Activated T-cell treated with anti-CD3 and anti-CD28 coated beads, Interleukin-2, amount 50 U/mL, for 1 hour (primary cell): Measurements from ENCODE around the gene NMT1.

Source experiments
- DNase-seq: peaks from one replicate; pipeline ENCODE4 v3.0.0-alpha.2; 2020

Gene NMT1

DNA sequence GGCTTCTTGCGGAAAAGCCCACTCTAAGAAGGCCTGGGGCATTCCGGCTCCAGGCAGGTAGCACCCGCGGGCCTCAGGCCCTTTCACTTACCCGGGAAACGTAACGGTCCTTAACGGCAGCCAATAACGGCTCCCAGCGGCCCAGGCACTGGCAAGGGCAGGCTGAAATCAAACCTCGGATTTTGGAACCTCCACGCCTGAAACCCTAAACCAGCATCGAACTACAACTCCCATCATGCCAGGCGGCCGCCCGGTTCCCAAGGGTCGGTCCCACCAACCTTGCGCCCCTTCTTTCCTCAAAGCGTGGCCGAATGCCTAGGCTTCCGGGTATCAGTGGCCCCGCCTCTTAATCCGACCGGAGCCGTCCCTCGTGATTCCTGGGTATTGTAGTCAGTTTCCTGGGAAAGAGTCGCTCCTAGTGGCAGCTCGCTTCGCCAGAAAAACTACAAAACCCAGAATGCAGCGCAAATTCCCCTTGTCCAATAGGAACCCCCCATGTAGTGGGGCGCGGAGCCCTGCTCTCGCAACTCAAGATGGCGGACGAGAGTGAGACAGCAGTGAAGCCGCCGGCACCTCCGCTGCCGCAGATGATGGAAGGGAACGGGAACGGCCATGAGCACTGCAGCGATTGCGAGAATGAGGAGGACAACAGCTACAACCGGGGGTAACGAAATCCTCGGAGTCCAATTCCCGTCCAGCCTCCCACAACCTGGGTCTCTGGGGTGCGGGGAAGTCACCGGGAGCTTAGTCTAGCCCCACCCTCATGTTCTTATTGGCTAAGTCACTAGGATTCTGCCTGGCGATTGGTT, at the start of gene NMT1:
TSS of gene NMT1 (plus strand) at position 521 of the 809 bp plus-strand sequence. CDS start at position 534, 13 bp downstream.
- DNase-seq = peak; percentile 92

DNA sequence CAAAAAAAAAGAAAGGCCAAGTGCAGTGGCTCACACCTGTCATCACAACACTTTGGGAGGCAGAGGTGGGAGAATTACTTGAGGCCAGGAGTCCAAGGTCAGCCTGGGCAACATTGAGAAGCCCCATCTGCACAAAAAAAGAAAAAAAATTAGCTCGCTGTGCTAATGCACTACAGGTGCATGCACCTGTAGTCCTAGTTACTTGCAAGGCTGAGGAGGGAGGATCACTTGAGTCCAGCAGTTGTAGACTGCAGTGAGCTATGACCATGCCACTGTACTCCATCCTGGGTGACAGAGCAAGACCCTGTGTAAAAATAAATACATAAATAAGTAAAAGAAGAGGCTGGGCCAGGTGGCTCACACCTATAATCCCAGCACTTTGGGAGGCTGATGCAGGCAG, 49.4 kb upstream of the NMT1 start:
- no peak for DNase-seq

DNA sequence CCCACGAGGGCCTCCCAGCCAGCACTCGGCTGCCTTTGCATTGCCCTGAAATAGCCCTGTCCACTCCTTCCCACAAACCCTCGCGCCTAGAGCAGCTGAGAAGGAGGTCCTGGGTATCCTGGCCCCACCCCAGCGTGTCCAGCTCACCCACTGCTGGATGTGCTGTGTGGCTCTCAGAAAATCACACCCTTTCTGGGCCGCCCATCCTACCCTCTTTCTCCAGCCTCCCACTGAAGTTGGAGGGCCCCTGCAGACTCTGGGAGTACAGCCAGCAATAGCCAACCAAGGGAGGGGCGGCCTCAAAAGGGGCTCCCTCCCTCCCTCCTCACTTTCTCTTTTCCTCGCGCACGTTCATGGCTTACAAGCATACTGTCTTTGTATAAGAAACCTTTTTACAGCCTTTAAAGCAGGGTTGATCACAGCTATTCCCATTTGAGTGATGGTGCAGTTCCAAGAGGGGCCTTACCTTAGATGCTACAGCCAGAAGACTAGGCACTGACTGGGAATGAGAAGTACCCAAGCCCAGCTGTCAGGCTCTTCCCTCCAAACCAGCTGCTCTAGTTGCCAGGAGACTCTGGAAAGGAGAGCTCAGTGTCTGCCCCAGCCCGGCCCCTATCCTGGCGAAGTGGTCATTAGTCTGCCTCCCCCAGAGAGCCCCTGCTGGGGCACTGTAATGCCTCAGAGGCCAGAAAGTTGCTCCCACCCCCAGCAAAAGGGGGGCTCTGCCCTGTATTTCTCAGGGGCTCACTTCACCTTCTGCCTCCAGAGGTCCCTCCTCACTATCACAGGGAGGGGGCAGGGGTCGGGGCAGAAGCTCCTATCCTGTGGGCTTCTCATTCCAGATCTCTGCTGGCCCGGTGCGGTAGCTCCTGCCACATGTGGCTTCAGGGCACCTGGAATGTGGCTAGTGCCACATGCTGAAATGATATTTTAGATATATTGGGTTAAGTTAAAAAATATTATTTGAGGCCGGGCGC, 47.8 kb upstream of the NMT1 start:
- no peak for DNase-seq

DNA sequence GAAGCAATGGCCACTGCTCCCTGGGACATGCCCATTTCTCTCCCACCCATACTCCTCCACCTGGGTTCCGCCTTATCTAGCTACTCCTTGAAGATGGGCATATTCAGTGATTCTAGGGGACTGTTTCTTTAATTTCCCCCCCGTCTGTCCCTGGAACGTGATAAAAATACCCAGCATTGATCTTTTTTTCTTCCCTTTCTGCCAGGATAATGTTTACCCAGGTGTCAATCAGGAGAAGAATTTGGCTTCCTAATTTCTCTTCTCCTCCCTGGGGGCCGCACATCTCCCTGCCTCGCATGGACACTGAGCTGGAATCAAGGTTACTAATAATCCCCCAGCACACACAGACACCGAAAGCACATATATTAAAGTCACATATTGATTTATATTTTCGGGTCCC, 44.9 kb upstream of the NMT1 start:
- no peak for DNase-seq

DNA sequence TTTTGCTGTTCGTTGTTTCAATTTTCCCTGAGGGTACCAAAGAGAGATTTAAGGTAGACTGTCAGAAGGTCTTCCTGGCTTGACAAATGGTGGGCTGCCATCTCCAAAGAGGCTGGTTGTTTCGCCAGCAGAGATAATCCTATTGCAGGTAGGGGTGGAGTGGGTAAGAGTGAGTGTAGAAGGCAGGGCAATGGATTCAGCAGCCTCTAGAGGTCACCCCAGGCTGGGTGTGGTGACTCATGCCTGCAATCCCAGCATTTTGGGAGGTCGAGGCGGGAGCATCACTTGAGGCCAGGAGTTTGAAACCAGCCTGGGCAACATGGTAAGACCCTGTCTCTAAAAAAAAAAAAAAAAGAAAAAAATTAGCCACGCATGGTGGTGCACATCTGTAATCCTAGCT, 44.3 kb upstream of the NMT1 start:
- no peak for DNase-seq

DNA sequence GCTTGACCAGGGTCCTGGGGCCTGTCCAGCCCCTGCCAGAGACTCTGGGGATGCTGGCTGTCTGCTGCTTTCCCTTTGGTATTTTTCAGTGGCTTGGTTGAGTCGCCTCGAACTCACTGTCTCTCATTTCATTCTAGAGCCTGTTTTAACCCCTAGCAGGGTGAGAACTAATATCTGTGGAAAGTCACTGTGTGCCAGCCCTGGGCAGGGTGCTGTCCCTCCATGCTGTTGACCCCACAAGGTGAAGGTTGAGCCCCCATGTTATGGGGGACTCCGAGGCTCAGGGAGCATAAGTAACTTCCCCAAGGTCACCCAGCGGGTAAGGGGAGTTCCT, 42.6 kb upstream of the NMT1 start:
- DNase-seq = no peak

DNA sequence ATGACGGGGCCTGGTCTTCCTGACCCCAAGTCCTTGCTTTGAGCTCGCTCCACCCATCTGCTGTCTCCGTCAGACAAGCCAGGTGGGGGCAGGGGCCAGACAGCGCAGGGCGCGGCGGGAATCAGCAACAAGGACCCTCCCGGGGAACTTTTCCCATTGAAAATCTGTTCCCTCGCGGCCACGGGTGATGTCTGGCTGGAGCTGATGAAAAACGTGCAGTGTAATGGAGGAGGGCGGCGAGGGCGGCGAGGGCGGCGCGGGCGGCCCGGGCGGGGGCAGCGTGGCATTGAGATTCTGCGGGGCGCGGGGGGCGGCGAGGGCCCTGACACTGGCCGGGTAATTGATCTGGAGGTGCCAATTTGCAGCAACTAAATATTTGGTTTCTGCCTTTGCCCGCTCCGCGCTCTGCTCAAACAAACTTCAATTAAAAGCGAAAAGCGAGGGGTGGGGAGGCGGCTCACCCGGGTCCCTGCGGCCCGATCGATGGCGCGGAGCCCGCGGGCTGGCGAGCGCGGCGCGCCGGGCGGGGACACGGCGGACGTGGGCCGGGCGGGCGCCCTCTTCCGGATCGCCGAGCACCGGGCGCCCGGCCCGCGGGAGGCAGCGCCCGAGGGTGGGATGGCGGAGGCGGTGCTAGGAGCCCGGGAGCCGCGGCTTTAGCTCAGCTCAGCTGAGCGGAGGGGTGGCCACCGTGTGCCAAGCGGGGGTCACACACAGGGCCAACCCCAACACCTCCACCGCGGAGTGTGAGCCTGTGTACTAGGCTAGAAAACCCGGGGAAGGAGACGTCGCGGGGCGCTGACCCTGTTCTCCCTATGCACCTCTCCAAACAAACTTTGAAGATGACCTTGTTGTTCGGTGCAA, 42.0 kb upstream of the NMT1 start:
- peak; percentile 57 for DNase-seq

DNA sequence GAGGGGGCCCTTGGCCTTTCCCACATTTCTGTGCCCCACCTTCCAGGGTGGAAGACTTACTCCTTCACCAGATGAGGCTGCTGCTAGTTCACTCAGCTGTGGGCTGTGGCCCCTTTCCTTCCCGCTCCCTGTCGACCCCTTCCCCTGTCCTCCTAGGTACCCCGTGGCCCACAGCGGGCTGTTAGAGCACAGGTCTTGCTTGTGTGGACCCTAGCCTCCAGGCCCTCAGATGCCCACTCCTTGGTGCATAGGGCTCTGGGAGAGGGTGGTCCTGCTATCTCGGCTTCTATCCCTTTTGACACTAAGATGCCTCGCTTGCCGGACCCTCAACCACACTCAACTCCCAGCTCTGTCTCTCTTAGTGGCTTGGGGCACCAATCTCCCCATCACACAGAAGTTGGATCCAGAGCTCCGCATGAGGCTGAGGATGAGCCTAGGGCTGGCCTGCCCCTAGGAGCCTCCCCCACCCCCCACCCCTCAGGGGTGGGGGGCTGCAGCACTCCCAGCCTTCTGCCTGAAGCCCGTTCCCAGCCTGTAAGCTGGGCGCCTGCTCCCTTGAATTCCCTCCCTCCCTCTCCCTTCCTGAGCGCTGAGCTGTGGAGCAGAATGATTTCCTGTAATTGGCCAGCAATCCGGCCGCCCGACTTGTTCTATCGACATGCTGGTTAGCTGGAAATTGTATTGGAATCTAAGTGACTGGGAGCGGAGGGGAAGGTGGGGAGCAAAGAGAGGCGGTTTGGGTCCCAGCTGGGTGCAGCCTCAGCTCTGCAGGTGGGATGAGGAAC, 40.6 kb upstream of the NMT1 start:
- DNase-seq = peak; percentile 22

DNA sequence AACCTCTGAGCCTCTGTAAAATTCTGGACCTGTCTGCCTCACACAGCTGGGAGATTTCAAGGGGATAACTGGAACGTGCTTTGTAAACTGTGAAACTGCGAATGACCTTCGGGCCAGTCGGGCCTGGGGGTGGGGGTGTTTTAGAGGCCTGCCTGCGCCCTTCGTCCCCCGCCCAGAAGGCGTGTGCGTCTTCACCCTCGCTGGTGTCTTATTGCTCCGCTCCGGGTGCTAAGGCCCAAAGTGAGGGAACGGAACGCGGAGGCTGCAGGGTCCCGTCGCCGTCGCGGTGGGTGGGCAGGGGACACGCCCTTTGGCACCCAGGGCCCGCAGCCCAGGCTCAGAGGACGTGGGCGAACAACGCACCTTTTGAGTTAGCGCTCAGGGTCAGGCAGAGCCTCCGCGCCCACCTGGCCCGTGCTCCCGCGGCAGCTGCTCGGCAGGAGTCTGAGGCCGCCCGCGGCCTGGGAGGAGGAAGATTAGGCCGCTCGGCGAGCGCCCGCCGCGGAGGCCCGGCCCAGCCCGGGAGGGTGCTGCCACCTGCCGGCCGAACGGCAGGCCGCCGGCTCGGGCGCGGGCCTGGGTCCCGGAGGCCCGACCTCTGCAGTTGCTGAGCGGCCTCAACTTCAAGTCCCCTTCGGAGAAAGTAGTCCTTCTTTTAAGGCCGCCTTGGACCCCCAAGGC, 39.4 kb upstream of the NMT1 start:
- peak; percentile 80 for DNase-seq

DNA sequence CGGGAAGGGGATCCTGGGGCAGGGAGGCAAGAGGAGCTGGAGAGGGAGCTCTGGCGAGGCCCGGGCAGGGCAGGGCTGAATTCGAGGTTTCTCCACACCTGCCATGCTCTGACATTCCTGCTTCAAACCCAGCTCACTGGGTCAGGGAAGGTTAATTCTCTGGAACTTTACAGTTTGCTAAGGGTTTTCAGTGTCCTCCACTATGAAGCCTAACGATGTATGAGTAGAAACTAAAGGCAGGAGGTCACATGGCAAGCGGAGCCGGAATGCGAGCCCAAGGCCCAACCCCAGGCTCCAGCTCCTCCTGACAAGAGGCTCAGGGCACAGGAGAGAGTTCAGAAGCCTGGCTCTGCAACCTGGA, 38.8 kb upstream of the NMT1 start:
- DNase-seq = no peak

DNA sequence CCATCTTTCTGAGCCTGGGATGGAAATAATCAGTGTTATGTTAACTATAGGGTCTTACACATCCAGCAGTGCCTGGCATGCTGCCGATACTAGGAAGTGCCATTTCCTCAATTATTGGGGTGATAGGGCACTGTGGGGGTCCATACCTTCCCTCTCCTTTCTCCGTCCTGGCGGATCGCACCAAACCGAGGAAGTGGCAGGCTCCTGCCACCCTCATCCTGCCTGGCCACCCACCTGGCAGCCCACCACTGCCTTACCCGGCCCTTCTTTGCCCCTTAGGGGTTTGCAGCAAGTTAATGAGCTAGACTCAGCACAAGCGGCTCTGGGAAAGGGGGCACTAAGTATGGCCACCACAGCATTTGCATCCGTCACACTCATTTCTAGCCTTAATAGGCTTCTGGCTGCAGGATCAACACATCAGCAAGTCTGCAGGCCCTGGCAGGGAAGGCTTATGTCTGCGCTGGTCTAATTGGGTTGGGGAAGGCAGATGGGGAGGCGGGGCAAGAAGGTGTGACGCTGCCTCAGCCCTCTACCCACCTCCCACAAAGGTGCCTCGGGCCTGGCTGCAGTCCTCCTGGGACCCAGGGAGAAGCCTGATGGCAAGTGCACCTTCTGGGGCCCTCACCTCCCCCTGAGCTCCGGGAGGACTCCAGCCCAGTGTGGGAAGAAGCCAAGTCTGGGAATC, 38.3 kb upstream of the NMT1 start:
- no peak for DNase-seq

DNA sequence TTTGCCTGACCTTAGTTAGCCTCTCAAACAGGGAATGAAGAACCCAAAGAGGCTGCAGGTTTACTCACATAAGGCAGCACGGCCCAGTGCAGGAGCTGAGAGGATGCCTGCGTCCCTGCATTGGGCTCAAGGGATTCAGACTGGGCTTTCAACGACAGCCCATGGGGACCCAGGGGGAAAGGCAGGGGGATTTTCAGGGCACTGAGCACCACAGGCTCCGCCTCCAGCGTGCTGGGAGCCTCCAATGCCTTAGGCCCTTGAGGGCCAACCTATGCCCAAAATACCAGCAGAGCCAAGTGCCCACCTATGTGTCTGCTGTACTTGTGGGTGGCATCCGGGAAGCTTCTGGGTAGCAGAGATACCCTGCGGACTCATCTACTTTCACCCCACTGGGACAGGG, 32.0 kb upstream of the NMT1 start:
- DNase-seq = no peak

DNA sequence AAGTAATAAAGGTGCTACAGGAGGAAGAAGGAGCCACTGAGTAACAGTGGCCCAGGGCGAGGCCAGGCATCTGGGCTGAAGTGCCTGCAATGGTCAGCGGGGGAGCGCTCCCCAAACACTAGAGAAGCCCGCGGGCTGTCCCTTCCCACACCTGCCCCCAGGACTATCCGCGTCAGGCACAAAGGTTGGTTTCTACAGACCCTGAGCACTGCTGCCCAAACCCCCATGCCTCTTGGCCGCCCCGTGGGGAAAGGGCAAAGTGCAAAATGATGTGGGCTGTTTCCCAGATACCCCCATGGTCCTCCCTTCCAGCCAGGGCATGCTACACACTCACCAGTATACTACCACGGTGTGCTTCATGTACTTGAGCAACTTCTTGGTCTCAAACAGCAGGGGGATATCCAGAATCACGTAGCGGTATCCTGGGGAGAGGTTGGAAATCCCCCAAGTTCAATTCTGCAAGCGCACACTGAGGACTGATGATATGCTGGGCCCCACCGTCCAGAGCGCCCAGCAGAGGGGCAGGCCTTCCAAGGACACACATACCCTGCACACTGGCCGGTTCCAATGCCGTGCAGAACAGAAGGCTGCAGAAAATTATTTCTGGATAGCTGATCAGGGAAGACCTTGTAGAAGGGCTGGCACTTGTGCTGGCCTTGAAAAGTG, 31.2 kb upstream of the NMT1 start:
- no peak for DNase-seq

DNA sequence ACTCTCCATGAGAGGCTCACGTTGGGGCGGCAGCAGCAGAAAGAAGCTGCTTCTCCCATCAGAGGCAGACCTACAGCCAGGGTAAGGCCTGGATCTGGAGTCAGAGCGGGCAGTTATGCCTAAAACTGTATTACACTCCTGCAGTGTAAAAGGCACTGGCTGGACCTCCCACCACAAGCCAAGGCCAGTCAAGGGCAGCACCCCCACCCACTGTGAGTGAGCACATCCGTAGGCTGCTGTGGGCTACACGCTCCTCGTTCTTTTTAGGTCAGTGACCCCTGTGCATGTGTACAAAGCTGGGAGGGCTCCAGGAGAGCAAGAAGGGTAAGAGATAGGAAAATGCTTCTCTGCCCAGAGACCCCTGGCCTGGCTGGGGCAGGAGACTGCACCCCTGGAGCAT, 30.4 kb upstream of the NMT1 start:
- DNase-seq = no peak

DNA sequence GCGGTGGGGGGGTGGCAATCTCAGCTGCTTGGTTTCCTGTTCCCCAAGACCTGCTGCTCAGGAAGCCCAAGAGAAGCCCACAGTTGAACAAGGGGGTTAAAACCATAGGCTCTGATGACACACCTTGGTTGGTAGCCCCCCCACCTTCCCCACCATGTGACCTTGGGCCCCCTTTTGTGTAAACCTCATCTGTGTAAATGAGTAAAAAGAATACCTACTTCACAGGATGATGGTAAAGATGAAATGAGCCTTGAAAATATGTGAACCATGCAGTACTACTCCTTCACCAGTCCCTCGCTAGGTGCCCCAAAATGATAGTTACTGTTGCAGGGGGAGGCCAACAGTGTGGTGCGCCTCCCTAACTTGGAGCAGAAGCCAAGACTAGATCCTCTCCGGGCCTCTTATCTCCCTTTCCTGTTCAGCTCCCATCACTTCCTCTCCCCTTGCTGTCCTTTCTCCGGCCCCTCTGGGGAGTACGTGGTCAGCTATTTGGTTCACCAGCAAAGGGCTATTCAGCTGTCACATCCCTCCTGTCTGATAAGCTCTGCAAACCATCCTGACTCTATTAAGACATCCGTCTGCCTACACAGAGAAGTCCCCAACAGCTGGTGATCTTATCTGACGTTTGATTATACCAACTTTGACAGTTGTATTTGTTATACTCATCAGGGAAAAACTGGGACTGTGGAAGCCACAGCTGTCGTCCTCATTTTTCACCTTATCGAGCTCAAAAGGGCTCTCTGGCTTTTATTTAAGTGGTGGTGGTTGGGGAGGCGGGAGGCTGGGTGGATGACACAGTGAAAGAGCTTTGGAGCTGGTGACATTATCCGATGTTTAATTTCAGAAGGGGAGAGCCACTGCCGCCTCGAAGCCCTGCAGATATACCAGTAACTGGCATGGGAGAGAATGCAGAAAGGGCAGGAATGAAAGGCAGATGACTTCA, 29.6 kb upstream of the NMT1 start:
- DNase-seq = no peak

DNA sequence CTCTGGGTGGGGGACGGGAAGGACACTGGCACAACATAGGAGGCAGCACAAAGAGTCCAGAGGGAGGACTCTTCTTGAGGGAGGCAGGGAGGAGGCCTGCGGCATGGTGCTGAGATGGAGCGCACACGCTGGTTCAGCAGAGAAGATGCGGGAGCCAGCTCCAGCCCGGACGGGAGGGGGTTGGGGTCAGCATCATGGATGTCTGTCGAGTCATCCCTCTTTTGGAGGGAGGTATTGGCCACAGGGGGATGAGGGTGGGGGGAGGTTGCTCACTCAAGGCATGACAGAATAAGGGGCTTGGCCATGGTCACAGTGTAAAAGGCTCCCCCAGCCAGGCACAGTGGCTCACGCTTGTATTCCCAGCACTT, 29.0 kb upstream of the NMT1 start:
- DNase-seq = no peak

DNA sequence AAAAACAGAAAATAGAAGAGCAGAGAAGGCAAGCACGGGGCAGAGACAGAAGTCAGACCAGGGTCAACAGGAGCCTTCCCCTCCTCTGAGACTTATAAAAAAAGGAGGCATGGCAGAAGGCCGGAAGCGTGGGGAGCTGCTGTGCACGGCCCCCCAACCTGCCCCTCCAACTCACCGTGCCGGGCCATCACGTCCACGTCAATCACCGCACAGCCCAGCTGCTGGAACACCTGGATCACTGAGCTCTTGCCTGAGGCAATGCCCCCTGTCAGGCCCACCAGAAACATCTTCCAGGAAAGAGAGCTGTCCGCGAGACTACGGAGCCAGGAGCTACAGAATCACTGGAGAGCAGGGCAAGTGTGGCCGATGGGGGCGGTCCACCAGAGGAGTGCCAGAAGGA, 26.5 kb upstream of the NMT1 start:
- DNase-seq = no peak

DNA sequence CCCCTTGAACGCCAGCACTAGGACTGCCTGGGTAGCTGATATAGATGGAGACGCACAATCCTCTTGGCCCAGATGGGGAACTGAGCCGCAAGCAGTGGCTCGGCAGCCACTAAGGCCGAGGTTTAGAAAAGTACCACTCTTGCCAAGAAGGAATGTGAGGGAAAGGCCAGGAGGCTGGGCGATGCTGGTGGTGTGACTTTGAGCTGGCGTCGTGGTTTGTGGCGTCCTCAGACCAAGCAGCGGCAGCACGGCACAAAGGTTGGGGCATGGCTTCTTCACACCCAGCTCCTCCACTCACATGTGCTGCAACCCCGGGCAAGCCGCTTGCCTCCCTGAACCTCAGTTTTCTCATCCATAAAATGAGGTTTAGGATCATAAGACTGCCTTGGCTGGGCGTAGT, 25.3 kb upstream of the NMT1 start:
- DNase-seq = no peak

DNA sequence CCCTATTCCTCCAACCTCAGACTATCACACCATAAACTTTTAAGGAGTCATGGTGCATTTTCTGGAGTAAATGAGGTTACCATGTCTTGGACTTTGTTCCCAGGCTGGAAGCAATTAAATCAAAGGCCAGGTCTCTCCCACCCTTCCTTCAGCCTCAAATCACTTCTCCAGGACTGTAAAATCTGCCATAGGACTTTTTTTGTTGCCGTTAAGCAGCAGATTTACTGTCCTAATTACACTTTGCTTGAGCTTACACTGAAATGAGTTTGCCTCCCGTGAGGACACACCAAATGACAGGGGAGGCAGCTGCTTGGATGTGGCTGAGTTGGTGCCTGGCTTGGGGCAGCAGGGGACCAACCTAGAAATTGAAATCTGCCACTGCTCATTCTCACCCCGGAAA, 24.4 kb upstream of the NMT1 start:
- no peak for DNase-seq
